Right cardiac atrium (tissue), 5 donors: Measurements from ENCODE around the gene KRTAP12-4. TPM values are rescaled to one million over a fixed set of nuclear protein-coding genes. Genes with fewer than 3 reads are reported as not detected.
"Not testable (repeated sequence)": the region's sequence is repeated elsewhere in the genome, so short reads cannot be mapped to it uniquely, and the experiment has no call there.

Experiments
- ATAC-seq, 2 donors: fragments of 200-7000 bp; cut with Tn5 transposase; one replicate each; pipeline versions ENCODE4 v1.8.0 to v1.9.1; 2020; ENCODE audit warnings: moderate library complexity in 2 of 2, mild to moderate bottlenecking in 1 of 2
- DNase-seq, 3 donors: peaks; one replicate each; pipeline ENCODE4 v3.0.0-alpha.2; 2020
- H3K27ac ChIP-seq: one replicate; pipeline ENCODE4 v1.5.1; 2013; ENCODE audit warnings: mild to moderate bottlenecking, low read length, control low read depth, moderate library complexity
- H3K27me3 ChIP-seq: one replicate; pipeline ENCODE4 v1.6.1; 2013; ENCODE audit not compliant: control insufficient read depth, insufficient read depth
- H3K4me1 ChIP-seq: one replicate; pipeline ENCODE4 v1.6.1; 2013; ENCODE audit warnings: low read length; ENCODE audit not compliant: control insufficient read depth, insufficient read depth
- H3K4me3 ChIP-seq: one replicate; pipeline ENCODE4 v1.5.1; 2013; ENCODE audit warnings: low read length, control low read depth
- H3K9me3 ChIP-seq: one replicate; pipeline ENCODE4 v1.6.1; 2013; ENCODE audit warnings: low read length; ENCODE audit not compliant: control insufficient read depth
- WGBS: extraction: QIAGEN DNeasy Blood & Tissue Kit; methylation state at CpG from one replicate; pipeline ENCODE4 v1.1.7; 2013; 5-methylcytosine and 5-hydroxymethylcytosine counted together
- intact Hi-C, 4 donors: fragments of 100-400 bp; cut with DNase I; formaldehyde crosslinking; loops; one replicate each; pipeline versions ENCODE4 v1.11.0 to v1.14.0; 2022 to 2023
- polyA plus RNA-seq: library from polyadenylated mRNA; stranded (reverse); fragments of 200-250 nt; gene quantifications from one replicate; pipeline ENCODE4 v1.2.3, GENCODE V29; 2013
- total RNA-seq, 4 donors: library from RNA; stranded (reverse); fragmentation: NEBNext Ultra II Directional; extraction: Animal tissue kit (Norgen Biotek cat#: 25700); gene quantifications; one replicate each; pipeline ENCODE4 v1.2.1, GENCODE V29; 2021
- donor health status: healthy with polysubstance abuse.
- donor health status: DM: no; HTN: yes; CAD: no.
- donor health status: DM: no; HTN: no; CAD: no.
- donor health status: DM: no; HTN: yes; CAD: no; lungs with severe emphysema.
- donor health status: DM: yes; HTN: yes; CAD: no.

The KRTAP12-4 gene
- total and polyA plus RNA-seq, 5 donors: not detected

GRCh38 chr21:44650973-44651675 is 3.3 kb downstream of the KRTAP12-4 start:
- H3K27me3 ChIP-seq: no peaks in the 10 kb centered on the region
- ATAC-seq (no peak), DNase-seq (no peak)
- no peaks in the 10 kb centered on the region for H3K9me3 ChIP-seq
- no peak overlapping the region for H3K4me3 ChIP-seq
- intact Hi-C loops: no loop called here
- no peaks in the 10 kb centered on the region for H3K4me1 ChIP-seq
- H3K27ac ChIP-seq: no peak overlapping the region
- WGBS: 83% methylated on average over 12 of the region's 12 CpGs

- DNase-seq: no peak
- Histone ChIP-seq H3K4me1 (no peaks in the 10 kb centered on the region), H3K27ac (no peak overlapping the region), H3K4me3 (no peak overlapping the region), H3K9me3 (no peaks in the 10 kb centered on the region), H3K27me3 (no peaks in the 10 kb centered on the region)
- intact Hi-C loops: no loop called here
- WGBS: 90% methylated on average over 20 of the region's 20 CpGs
- ATAC-seq: no peak
These were observed 4.0 kb downstream of the KRTAP12-4 start for GRCh38 chr21:44650265-44650972.

- H3K4me3 ChIP-seq: no peak overlapping the region
- 81% methylated on average over 18 of the region's 18 CpGs for WGBS
These were observed 4.8 kb downstream of the KRTAP12-4 start for GRCh38 chr21:44649521-44650100.

GRCh38 chr21:44648557-44649311 is 5.7 kb downstream of the KRTAP12-4 start:
- DNase-seq: no peak
- no peak for ATAC-seq
- no peak overlapping the region for H3K27ac ChIP-seq
- H3K4me1 ChIP-seq: no peaks in the 10 kb centered on the region
- 76% methylated on average over 33 of the region's 33 CpGs for WGBS
- intact Hi-C loops: no loop called here
- H3K4me3 ChIP-seq: no peak overlapping the region
- no peaks in the 10 kb centered on the region for H3K9me3 ChIP-seq
- no peaks in the 10 kb centered on the region for H3K27me3 ChIP-seq

More at GRCh38 chr21:44649521-44650100, 4.8 kb downstream of the KRTAP12-4 start:
- Histone ChIP-seq H3K27me3 (no peaks in the 10 kb centered on the region), H3K27ac (no peak overlapping the region), H3K4me1 (no peaks in the 10 kb centered on the region), H3K9me3 (no peaks in the 10 kb centered on the region)
- no peak for DNase-seq
- no peak for ATAC-seq
- intact Hi-C loops: no loop called here

GRCh38 chr21:44647222-44647552 is 7.3 kb downstream of the KRTAP12-4 start:
- no peaks in the 10 kb centered on the region for H3K4me1 ChIP-seq
- DNase-seq (no peak), ATAC-seq (no peak)
- no peak overlapping the region for H3K27ac ChIP-seq
- 68% methylated on average over 8 of the region's 8 CpGs for WGBS
- no peaks in the 10 kb centered on the region for H3K27me3 ChIP-seq
- no peaks in the 10 kb centered on the region for H3K9me3 ChIP-seq
- H3K4me3 ChIP-seq: no peak overlapping the region
- intact Hi-C loops: no loop called here

GRCh38 chr21:44646366-44647221 is 7.9 kb downstream of the KRTAP12-4 start, which contains the start of gene KRTAP10-11:
Gene KRTAP10-11 (plus strand): TSS chr21:44646414. CDS start chr21:44646459, 45 bp downstream.
- 74% methylated on average over 21 of the region's 21 CpGs for WGBS
- H3K27me3 ChIP-seq, ATAC-seq, H3K9me3 ChIP-seq, H3K27ac ChIP-seq, DNase-seq, intact Hi-C loops, H3K4me3 ChIP-seq, H3K4me1 ChIP-seq: not testable (repeated sequence)

- intact Hi-C loops: no loop called here
- no peaks in the 10 kb centered on the region for H3K4me1 ChIP-seq
- ATAC-seq (no peak), DNase-seq (no peak)
- 46% methylated on average over 2 of the region's 2 CpGs for WGBS
- no peaks in the 10 kb centered on the region for H3K27me3 ChIP-seq
- H3K27ac ChIP-seq: no peak overlapping the region
- H3K4me3 ChIP-seq: no peak overlapping the region
- H3K9me3 ChIP-seq: peaks cover 4% of the 10 kb centered on the region
These were observed 9.6 kb downstream of the KRTAP12-4 start for GRCh38 chr21:44644878-44645277.

GRCh38 chr21:44643741-44644310 is 10.6 kb downstream of the KRTAP12-4 start:
- Histone ChIP-seq H3K27me3 (no peaks in the 10 kb centered on the region), H3K4me3 (no peak overlapping the region), H3K9me3 (peaks cover 4% of the 10 kb centered on the region), H3K27ac (no peak overlapping the region), H3K4me1 (no peaks in the 10 kb centered on the region)
- ATAC-seq (no peak), DNase-seq (no peak)
- intact Hi-C loops: no loop called here
- WGBS: 61% methylated on average over 14 of the region's 14 CpGs

GRCh38 chr21:44640761-44641160 is 13.7 kb downstream of the KRTAP12-4 start:
- DNase-seq (no peak), ATAC-seq (no peak)
- intact Hi-C loops: no loop called here
- peaks cover 4% of the 10 kb centered on the region for H3K9me3 ChIP-seq
- H3K27me3 ChIP-seq: no peaks in the 10 kb centered on the region
- no peaks in the 10 kb centered on the region for H3K4me1 ChIP-seq
- H3K4me3 ChIP-seq: no peak overlapping the region
- 84% methylated on average over 5 of the region's 5 CpGs for WGBS
- no peak overlapping the region for H3K27ac ChIP-seq

- 82% methylated on average over 12 of the region's 12 CpGs for WGBS
- Histone ChIP-seq H3K4me1 (no peaks in the 10 kb centered on the region), H3K27me3 (no peaks in the 10 kb centered on the region), H3K27ac (no peak overlapping the region), H3K9me3 (peaks cover 4% of the 10 kb centered on the region), H3K4me3 (no peak overlapping the region)
- no peak for ATAC-seq
- DNase-seq: no peak
- intact Hi-C loops: no loop called here
These were observed 15.2 kb downstream of the KRTAP12-4 start for GRCh38 chr21:44639331-44639655.
